Stimulated activated CD8-positive, alpha-beta memory T cell treated with anti-CD3 and anti-CD28 coated beads, Interleukin-7, amount 100 ng/mL, for 48 hours (primary cell): Measurements from ENCODE around the gene PARP1.

Source experiments
- DNase-seq, 2 donors: peaks; one replicate each; pipeline ENCODE4 v3.0.0-alpha.2; 2020; ENCODE audit warnings: low read depth in 1 of 2; ENCODE audit errors: extremely low read depth in 1 of 2

The PARP1 gene

DNA sequence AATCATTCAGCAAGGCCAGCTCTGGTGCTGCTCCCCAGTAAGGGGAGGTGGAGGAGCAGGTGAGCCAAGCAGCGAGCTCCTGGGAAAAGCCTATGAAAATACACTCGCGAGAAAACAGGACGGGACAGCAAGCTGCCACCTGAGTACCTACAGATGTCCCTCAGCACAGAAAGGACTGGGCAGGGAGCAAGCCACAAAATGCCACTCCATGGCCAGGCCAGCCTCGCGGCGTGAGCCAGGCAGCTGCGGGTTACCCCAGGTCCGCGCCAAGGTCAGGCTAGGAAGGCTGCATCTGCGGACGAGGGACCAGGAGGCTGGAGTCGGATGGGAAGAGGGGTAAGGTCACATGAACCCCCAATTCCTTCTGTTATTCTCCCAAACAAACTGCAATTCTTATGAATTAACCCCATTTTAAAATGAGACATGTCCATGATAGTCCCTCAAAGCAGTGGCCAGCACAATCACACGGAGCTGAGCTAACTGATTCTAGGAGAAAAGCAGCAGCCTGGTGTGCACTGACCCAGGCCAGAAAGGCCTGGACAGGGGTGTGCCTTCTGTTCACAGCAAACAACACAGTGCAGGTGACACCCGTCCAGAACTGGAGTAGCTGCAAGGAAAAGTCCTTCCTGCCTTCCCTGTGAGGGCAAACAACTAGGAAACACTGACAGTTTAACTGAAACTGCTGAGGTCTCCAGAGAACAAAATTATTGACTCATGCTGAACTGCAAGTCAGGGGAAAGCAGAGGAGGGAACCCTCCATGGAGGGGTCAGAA, 26.5 kb downstream of the PARP1 start:
- DNase-seq: no peak

DNA sequence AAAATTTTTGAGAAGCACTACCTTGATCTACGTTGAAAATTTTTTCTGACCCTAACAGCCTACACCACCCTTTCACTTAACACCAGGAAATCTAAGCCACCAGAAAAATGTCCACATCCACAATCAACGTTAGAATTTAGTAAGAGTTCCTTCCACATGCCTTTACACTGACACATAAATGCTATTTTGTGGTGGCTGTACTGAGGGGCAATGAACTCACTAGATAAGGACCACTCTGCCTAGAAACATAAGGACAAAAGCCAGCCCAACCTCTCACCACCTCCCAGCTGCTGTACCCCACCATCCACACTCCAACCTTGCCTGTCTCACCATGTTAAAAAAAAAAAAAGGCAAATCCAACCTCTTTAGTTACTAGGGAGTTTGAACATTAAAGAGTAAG, 29.8 kb downstream of the PARP1 start:
- no peak for DNase-seq

DNA sequence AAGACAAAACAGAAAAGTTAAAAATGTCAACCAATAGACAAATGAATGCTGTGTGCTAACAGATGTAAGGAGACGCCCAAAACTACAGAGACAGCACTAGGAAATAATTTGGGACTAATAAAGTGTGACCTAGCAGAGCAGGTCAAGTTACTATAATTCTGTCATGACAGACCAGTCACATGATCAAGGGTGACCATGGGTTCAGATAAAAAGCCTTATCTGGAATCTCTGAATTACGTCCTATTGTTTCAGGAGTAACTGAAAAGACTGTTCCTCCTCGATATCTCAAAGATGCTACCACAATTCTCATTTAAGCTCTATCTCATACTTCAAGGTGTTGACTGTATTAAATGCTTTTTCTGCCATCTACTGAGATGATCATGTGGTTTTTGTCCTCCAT, 31.6 kb downstream of the PARP1 start:
- no peak for DNase-seq

DNA sequence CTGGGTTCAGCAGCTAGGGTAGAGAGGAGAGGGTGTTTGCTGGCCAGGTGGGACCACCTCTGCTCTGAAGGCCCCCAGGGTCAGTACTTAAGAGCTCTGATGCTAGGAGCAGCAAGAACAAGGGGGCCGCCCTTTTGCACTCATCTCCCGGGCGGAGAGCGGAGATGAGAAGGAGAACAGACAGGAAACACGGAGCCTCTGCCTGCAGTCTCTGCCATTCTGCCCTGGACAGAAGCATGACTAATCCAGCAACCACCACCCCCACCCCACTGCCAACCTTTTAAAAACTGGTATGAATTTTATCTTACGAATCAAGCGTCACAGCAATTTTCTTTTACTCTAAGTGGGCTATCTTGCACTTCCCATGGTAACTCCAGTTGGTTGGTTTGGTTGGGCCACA, 34.5 kb downstream of the PARP1 start:
- DNase-seq: no peak

DNA sequence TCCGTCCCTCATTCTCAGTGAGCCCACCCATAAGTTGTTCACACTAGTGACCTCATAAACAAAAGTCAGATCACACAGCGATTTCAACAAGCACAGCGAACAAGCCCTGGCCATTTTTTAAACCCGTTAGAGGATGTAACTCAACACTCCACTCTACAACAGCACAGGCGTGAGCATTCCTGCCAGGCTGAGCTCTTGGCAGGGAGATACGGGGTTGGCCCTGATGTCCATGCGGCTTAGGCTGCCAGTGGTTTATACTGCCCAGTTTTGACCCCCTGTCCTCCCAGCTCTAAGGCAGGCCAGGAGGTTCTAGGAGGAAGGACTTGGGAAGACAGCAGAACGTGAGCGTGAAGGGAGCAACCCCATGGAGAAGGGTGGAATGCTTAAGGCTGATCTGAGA, 35.0 kb downstream of the PARP1 start:
- no peak for DNase-seq

DNA sequence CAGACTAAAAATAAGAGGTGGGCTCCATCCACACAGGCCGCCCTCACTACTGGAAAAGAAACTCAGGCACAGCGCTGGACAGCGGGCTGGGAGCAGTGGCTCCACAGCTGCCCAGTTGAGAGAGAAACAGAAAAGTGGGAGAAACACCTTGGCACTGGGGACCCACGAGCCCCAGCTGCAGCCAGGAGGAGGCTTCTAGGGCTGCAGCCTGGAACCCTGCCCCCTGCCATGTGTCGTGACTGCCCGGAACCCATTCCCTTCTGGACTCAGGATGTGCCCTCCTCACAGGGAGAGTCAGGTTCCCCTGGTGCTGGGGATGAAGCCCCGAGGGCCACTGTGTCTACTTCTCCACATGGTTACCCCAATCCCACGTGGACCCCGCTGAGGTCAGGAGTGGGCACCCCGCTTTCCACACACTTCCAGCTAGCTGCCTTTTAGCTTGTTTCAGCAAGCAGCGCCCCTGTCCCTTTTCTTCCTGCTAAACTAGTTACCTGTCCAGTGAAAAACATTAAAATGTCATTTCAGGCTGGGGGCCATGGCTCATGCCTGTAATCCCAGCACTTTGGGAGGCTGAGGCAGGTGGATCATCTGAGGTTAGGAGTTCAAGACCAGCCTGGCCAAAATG, 35.9 kb downstream of the PARP1 start:
- no peak for DNase-seq

DNA sequence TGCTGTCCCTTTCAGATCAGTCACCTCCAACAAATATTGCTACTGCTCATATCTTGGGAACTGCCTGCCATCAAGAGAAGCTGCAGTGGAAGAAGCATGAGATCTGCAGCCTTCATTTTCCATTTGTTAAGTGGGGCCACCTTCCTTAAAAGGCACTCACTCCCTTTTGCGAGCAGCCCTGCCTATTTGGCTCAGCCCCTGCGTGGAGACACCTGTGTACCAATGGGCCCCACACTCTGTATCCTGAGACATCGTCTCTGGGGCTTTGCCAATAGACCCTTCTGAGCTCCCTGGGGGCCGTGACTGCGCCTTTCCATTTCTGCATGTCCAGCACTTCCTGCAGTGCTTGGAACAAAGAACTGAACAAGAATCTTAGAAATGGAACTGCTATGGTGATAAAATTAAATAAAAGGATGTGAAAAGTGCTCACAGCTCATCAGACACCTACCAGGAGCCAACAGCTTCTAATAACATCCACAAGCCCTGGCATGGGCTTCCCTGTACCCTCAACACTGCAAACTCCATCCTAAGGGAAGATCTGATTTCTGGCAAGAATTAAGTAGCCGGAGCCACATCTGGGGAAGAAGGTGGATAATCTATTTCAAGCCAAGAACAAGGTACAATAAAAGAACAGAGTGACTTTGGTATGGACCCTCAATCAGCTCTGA, 36.7 kb downstream of the PARP1 start:
- no peak for DNase-seq

DNA sequence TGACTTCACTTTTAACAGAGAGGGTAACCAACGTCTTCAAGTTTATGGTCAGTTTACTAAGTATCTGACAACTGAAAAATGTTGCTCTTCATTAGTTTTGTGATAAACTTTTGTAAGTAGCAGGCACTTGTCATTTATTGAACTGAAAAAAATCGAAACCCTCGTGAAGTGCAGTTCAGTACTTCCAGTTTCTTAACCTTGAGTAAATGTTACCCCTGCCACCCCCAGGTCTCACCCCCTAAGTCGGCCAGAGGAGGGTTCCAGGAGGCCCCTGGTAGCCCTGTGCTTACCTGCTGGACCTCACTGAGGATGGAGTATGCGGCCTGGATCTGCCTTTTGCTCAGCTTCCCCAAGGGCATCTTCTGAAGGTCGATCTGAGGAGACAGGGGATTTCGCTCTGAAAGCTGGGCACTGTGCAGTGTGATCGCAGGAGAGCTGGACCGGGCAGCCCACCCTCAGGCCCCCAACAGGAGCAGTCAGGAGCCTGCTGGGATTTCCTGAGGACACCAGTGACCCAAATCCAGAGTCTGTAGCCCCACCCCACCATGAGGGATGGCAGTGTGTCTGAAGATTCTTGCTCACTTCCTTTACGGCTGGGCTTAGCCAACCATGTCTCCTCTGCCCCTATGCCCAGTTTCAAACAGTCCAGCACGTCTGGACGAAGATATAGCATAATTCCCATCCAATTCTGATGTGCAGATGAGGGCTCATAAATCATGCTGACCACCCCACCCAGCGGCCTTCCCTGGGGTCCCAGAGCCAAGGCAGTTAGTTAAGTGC, 37.6 kb downstream of the PARP1 start:
- DNase-seq: no peak

DNA sequence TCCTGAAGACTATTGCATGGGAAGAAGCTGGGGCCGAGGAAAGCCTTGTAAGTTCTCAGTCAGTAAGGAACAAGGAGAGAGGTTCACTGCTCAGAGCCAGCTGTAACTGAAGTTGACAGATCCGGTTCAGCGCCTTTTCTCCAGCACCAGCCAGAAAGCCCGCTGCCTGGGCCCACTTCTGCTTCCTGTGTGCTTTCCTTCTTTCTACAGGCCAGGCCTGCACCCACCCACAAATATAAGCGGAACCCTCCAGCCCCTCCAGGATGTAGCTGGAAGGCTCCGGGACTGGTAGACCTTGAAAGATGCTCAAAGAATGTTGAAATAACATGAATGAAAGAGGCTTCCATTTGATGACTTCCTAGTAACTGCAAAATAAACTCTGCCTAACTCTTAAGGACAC, 38.8 kb downstream of the PARP1 start:
- no peak for DNase-seq

DNA sequence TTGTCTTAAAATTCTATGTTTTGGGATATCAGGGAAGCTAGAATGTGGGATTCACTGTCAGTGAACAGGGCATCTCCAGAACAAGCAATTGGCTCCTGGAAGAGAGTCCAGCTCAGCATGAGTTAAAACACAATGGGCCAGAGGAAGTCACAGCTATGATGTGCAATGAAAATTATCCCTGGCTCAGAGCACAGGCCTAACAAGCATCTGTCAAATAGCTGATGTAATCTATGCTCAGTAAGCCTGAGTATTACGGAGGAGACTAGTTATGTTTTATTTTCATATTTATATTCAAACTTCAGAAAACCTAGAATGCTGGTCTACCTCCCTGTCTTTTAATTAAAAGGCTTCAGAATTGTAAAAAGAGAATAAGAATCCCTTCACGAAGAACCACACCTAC, 41.6 kb downstream of the PARP1 start:
- DNase-seq: no peak

DNA sequence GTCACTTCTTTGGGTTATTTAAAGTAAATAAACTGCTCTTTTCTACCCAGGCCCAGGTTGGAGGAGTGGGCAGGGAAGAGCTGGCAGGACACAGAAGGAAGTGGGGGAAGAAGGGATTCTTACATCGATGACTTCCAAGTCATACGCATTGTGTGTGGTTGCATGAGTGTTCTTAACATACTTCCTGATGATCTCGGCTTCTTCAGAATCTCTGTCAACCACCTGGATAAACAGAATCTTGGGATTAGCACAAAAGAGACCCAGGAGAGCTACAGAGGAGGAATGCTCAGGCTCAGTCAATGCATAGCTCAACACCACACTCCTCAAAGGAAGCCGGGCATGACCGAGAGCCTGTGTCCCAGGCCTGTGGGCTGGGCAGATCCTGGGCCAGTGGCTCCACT, 42.1 kb downstream of the PARP1 start:
- DNase-seq: no peak

DNA sequence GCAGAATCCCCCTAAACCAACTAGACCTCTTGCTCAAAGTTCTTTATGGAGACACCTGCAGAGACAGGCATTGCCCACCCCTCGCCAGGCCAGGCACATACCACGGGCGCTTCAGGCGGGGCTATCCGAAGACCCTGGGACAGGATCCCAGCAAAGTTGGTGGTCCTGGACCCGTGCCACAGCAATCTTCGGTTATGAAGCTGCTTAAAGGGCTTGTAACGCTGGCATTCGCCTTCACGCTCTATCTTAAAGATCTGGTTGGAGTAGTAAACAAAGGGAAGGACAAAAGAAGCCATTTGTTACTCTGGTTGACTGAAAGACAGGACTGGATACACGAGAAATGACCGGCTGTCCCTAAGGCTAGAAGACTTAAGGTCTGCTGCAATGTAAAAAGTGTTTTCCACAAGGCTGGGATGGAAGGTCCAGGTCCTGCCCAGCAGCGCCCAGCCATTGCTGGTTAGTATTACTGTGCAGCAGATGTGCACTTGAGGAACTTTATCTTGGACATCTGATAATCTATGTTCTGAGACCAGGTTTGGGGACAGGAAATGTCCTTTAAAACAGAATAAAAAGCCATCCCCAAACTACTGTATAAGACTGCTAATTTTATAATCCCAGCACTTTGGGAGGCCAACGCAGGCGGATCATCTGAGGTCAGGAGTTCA, 42.9 kb downstream of the PARP1 start:
- DNase-seq: no peak

DNA sequence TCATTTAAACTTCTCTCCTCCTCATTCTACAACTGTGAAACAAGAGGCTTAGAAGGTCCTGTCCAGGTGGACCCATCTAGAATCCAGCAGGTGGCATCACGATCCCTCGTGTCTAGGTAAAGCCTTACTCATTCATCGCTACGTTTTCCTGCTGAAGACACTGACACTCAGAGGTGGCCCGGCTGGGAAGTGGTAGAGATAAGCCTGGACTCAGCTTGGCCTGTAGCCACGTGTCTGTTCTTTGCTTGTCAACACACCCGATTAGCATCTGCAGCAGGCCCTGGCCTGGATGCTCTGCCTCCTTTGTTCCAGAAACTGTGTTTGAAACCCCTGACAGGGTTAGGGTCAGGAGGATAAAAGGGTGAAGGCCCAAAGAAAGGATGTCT, 43.4 kb downstream of the PARP1 start:
- DNase-seq: no peak

DNA sequence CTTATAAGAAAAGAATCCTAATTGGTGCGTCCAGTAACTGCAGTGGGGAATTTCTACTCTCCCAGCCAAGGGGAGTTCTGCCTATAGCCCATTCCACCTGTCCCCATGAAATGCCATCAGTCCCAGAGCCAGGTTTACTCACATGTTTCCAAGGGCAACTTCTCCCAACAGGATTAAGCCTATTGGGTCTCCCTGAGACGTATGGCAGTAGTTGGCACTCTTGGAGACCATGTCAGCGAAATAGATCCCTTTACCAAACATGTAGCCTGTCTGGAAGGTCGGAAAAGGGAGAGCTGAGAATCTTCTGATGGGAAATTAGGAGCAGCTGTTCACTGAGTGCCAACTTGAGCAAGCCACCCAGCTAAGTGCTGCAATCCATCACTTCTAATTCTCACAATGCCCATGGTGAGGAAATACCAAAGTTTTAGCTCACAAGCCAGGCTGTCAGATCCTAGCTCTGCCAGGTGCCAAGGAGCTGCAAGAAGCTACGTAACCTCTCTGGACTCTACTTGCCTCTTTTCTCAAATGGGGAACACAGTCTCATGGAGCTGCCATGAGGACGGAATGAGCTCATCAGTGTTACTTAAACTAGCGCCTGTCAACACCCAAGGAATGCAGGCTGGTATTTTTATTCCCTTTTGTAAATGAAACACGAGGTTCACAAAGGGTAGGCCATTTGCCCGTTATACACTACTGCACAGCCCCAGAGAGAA, 43.9 kb downstream of the PARP1 start:
- DNase-seq: no peak

DNA sequence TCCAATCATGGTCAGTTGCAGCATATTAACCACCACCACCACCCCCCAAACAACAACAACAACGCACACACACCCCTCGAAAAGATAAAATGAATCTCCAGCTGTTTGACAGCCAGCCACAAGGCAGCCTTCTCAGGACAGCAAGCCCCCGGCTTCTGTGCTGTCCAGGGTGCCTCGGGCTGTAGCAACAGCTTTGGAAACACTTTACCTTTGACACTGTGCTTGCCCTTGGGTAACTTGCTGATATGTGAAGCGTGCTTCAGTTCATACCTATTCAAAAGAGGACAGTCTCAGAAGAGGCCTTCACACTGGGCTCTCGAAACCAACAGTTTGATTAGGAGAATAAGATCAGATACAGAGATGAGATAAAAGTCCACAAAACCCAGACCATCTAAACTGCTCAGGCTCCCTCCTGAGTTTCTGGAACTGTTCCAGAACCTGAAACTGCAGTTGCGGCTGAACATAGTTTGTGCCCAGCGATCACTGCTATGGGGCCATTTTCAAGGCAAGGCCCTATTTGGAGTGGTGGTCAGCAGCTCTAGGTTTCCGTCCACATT, 44.9 kb downstream of the PARP1 start:
- no peak for DNase-seq

DNA sequence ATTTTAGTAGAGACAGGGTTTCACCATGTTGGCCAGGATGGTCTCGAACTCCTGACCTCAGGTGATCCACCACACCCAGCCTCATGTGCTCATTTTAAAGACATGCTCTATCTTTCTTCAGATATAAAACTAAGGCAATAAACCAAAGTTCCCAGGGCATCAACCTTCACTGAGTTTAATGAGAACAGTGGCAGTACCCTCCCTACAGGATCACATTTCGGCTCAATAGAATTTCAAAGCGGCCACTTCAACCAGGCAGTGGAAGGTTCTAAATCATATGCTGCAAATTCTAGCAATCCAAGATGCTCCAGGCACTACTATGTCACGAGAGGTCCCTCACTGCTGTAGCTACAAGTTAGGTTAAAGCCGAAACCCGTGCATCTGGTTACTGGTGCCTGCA, 45.5 kb downstream of the PARP1 start:
- DNase-seq: no peak

DNA sequence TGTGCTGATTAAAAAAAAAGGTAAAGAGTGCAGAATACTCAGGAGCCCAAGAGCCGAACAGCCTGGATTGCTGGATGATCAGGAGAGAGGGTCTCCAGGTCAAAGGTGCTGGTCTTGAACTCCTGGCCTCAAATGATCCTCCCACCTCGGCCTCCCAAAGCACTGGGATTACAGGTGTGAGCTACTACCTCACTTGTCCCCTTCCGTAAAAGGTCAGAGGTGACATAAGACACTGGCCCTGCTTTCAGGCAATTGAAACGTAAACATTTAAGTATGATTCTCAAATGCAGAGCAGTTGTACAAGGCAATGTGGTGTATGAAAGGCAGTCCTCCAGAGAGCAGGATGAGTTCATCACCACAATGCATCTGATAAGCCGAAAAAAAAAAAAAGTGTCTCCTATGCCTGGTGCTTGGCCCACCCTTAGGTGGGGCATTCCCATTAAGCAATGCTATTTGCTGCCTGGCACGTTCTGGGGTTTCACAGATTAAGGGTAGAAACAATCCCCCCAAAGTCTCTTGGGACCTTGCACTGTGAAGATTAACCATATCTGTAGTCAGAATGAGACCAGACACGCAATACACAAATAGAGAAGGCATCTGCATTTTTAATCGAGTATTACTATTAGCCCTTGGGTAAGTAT, 47.7 kb downstream of the PARP1 start:
- no peak for DNase-seq

DNA sequence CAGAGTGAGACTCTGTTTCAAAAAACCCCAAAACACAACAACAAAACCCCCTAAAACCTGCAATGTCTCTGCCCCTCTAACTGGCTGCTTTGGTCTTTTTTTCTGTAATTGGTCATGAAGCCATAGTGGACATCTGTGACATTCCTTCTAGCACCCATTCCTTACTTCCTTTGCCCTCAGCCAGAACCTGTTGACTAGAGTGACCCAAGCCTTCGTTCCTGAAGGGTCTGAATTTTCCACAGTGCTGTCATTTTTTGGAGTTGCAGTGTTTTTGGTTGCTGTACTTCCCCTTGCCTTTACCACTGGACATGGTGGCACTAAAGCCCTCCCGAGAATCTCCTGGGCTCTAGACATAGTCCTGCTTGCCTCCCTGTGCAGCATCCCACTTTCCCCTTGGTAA, 50.5 kb downstream of the PARP1 start:
- DNase-seq: no peak

DNA sequence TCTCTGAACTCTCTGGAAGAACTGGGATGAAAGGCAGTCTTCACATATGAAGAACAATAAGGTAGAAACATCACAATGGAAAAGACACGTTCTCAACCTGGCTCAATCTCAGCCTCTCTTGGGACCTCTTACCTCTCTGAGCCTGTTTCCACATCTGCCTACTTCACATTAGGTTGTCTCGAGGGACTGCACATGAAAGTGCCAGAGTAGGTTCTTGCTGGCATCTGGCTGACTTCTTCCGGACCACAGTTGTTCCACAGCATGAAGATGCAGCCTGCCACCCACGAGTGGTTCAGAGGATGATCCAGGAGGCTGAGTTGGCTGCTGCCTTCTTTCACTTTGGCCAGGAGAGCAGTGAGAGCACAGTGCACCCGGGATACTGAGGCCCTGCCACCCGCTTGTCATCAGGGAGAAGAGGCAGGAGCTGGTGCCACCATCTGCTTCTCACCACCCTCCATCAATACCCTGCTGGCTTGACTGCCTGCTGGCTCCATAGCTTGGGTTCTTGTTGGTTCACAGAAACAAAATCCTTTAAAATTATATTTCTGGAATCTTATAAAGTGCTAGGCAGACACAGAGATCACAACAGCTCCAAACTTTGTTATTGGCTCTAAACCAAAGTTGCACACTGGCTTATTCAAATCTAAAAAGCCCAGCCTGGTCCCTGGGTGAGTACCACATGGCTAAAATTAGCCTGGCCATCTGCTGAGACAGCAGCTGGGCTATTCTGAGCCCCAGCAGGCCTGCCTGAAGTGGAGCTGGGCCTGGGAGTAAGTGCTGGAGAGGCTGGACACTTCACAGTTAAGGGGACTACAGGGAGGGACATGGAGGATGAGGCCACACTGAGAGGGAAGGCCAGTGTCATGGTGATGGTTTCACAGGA, 52.0 kb downstream of the PARP1 start:
- DNase-seq: no peak
